Astrocyte of the cerebellum (primary cell): ENCODE results near the gene TMEM167A.

Experiments used
- DNase-seq: peaks from one replicate; pipeline ENCODE4 v3.0.0-alpha.2; 2011; ENCODE audit warnings: low read depth
- H3K4me3 ChIP-seq: 2 replicates; pipeline ENCODE4 v1.5.1; 2011; ENCODE audit warnings: mild to moderate bottlenecking, low read depth, low read length, moderate library complexity
- CTCF ChIP-seq: IDR thresholded peaks from 2 replicates; pipeline ENCODE4 v1.5.1; 2012; ENCODE audit warnings: low read length, low read depth, moderate library complexity, mild to moderate bottlenecking; ENCODE audit errors: missing control alignments
- in situ Hi-C: cut with HindIII; loops from 2 replicates; pipeline ENCODE4 v1.10.0; 2017; ENCODE audit warnings: low sequenced_read_pairs

Gene TMEM167A

GRCh38 chr5:83059341-83059740 lies 17.9 kb downstream of the TMEM167A start:
- H3K4me3 ChIP-seq: no peak overlapping the region
- no peak for DNase-seq
- in situ Hi-C loops: no loop called here
- no peak for TF ChIP-seq CTCF

GRCh38 chr5:83058726-83059125 lies 18.5 kb downstream of the TMEM167A start:
- in situ Hi-C loops: no loop called here
- DNase-seq: no peak
- TF ChIP-seq CTCF: no peak
- no peak overlapping the region for H3K4me3 ChIP-seq

- no peak overlapping the region for H3K4me3 ChIP-seq
- in situ Hi-C loops: no loop called here
- TF ChIP-seq CTCF: no peak
- DNase-seq: no peak
Measured at GRCh38 chr5:83055166-83055565, 22.0 kb downstream of the TMEM167A start.

- DNase-seq: no peak
- no peak for TF ChIP-seq CTCF
- H3K4me3 ChIP-seq: no peak overlapping the region
- in situ Hi-C loops: no loop called here
Measured at GRCh38 chr5:83050723-83051340, 26.4 kb downstream of the TMEM167A start.

GRCh38 chr5:83049370-83049885 lies 27.8 kb downstream of the TMEM167A start:
- in situ Hi-C loops: no loop called here
- no peak overlapping the region for H3K4me3 ChIP-seq
- DNase-seq: no peak
- TF ChIP-seq CTCF: no peak

GRCh38 chr5:83048811-83049210 lies 28.4 kb downstream of the TMEM167A start:
- no peak for TF ChIP-seq CTCF
- DNase-seq: no peak
- H3K4me3 ChIP-seq: no peak overlapping the region
- in situ Hi-C loops: no loop called here
